Measurements from ENCODE around the gene SRP72. TPM values are rescaled to one million over a fixed set of nuclear protein-coding genes. Genes with fewer than 3 reads are reported as not detected.

The SRP72 gene
- total and polyA plus RNA-seq, 2 of the 4 experiments (the other 2 are of a cell fraction), result 73.8 to 123 TPM

DNA sequence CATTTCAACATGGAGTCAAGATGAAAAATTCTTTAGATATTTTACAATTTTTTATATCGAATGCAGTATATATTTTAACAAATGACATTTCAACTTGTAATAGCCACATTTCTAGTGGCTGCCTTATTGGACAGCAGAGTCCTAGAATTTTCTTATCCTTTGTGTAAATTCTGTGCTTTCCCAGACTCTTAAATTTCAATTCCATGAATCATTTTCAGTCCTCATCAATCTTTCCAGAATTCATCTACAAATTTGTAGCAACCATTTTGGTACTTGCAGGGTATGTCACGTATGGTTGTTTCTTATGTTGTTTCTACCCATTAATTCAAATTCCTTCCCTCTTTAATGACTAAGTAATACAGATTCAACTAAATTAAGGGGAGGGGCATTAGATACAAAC, 28.7 kb upstream of the SRP72 start (continued):
- TF ChIP-seq CEBPB (IDR thresholded peaks at IDR 0.05; ENCODE audit: low read depth, low read length) (no peak), RCOR1 (IDR thresholded peaks at IDR 0.05; ENCODE audit: insufficient replicate concordance, low read length) (no peak), MAZ (IDR thresholded peaks at IDR 0.05; ENCODE audit: borderline replicate concordance, low read depth, low read length) (no peak)
- TF ChIP-seq, protein P1, sequence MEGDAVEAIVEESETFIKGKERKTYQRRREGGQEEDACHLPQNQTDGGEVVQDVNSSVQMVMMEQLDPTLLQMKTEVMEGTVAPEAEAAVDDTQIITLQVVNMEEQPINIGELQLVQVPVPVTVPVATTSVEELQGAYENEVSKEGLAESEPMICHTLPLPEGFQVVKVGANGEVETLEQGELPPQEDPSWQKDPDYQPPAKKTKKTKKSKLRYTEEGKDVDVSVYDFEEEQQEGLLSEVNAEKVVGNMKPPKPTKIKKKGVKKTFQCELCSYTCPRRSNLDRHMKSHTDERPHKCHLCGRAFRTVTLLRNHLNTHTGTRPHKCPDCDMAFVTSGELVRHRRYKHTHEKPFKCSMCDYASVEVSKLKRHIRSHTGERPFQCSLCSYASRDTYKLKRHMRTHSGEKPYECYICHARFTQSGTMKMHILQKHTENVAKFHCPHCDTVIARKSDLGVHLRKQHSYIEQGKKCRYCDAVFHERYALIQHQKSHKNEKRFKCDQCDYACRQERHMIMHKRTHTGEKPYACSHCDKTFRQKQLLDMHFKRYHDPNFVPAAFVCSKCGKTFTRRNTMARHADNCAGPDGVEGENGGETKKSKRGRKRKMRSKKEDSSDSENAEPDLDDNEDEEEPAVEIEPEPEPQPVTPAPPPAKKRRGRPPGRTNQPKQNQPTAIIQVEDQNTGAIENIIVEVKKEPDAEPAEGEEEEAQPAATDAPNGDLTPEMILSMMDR (conservative IDR thresholded peaks at IDR 0.05; ENCODE audit: low read depth, low read length), result no peak

DNA sequence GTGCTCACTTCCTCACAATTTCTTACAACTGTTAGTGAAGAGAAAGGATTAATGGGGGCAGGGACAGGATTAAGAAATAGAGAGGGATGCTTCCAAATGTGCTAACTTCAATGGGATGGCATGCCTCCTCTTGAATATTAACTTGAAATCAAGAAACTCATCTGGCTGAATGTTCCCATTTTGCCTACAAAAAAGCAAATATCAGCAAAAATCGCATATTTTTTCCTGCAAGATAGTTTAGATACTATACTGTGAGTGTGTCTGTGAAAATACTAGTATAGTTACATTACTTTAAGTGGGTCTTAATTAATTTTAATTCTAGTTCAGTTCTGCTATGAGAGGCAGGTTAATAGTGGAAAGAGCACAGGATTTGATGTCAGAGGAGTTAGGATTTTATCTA, 26.4 kb upstream of the SRP72 start:
- Histone ChIP-seq H2BK20ac (ENCODE audit: low read depth, low read length) (no peak overlapping the region), H2AK5ac (ENCODE audit: low read depth, low read length) (no peak overlapping the region), H4K5ac (ENCODE audit: low read depth, low read length) (no peak overlapping the region), H3K4me1 (ENCODE audit: control insufficient read depth, insufficient read depth, low read length) (no peaks in the 10 kb centered on the region), H3K9me3 (ENCODE audit: control insufficient read depth, insufficient read depth, low read length) (no peaks in the 10 kb centered on the region), H2BK15ac (ENCODE audit: low read depth, low read length) (no peak overlapping the region), H3K9me1 (ENCODE audit: insufficient read depth, low read length) (peaks cover 4% of the 10 kb centered on the region; the same call in 1 of the 2 replicates), H3K4me3 (ENCODE audit: insufficient read depth, low read depth, low read length) (no peak overlapping the region), H3K4ac (ENCODE audit: low read depth, low read length) (no peak overlapping the region), H3K14ac (replicated peaks; ENCODE audit: low read depth, low read length) (no peak overlapping the region), H3K18ac (ENCODE audit: low read depth, low read length) (no peak overlapping the region), H2BK5ac (ENCODE audit: low read depth, low read length, poor library complexity, severe bottlenecking) (no peak overlapping the region), H2BK120ac (ENCODE audit: low read depth, low read length) (no peak overlapping the region), H3K4me2 (ENCODE audit: low read depth, low read length) (no peak overlapping the region), H3K27ac (ENCODE audit: insufficient read depth, low read length) (no peak overlapping the region), H4K20me1 (ENCODE audit: insufficient read depth, low read length) (peaks cover 12% of the 10 kb centered on the region), H3K27me3 (ENCODE audit: control insufficient read depth, insufficient read depth, low read length) (no peaks in the 10 kb centered on the region), H3K23ac (ENCODE audit: low read depth, low read length) (no peak overlapping the region), H4K8ac (ENCODE audit: low read depth in 2 of 2, low read length in 2 of 2) (no peak overlapping the region), H2AK9ac (replicated peaks; ENCODE audit: low read depth, low read length, poor library complexity) (no peak overlapping the region), H2AFZ (replicated peaks; ENCODE audit: low read length, poor library complexity) (no peak overlapping the region), H3K56ac (ENCODE audit: extremely low read depth, insufficient read depth, low read length) (no peak overlapping the region), H3K36me3 (ENCODE audit: control insufficient read depth, insufficient read depth, low read length) (peaks cover 6% of the 10 kb centered on the region), H3K9ac (ENCODE audit: low read depth, low read length) (no peak overlapping the region), H3K79me1 (ENCODE audit: low read depth in 1 of 2, low read length in 2 of 2) (peaks cover 12 to 52% of the 10 kb centered on the region in 2 experiments; a peak in 3 of 4 replicates), H4K91ac (ENCODE audit: insufficient read depth, low read depth, low read length) (no peak overlapping the region)
- in situ Hi-C loops (cut with MboI; ENCODE audit: low sequenced_read_pairs), result no loop called here
- POLR2A ChIA-PET (ENCODE audit: unreplicated experiment), result no interaction called here
- ATAC-seq (ENCODE audit: low read depth) (no peak), DNase-seq (no peak)
- intact Hi-C loops (cut with micrococcal nuclease), result no loop called here
- no CpG with 5 or more reads among the region's 1 CpG for WGBS, 2 experiments (ENCODE audit: extremely low coverage in 2 of 2, insufficient read length in 1 of 2)
- TF ChIP-seq RCOR1 (IDR thresholded peaks at IDR 0.05; ENCODE audit: insufficient replicate concordance, low read length) (no peak), MAFK (IDR thresholded peaks at IDR 0.05; ENCODE audit: low read depth, low read length) (peak; percentile 51; the same call in 1 of the 2 replicates), CEBPB (IDR thresholded peaks at IDR 0.05; ENCODE audit: low read depth, low read length) (no peak), MAZ (IDR thresholded peaks at IDR 0.05; ENCODE audit: borderline replicate concordance, low read depth, low read length) (no peak)
- TF ChIP-seq, protein P2, sequence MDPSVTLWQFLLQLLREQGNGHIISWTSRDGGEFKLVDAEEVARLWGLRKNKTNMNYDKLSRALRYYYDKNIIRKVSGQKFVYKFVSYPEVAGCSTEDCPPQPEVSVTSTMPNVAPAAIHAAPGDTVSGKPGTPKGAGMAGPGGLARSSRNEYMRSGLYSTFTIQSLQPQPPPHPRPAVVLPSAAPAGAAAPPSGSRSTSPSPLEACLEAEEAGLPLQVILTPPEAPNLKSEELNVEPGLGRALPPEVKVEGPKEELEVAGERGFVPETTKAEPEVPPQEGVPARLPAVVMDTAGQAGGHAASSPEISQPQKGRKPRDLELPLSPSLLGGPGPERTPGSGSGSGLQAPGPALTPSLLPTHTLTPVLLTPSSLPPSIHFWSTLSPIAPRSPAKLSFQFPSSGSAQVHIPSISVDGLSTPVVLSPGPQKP (IDR thresholded peaks at IDR 0.05; ENCODE audit: borderline replicate concordance, low read depth, low read length), result no peak
- TF ChIP-seq, protein P3, sequence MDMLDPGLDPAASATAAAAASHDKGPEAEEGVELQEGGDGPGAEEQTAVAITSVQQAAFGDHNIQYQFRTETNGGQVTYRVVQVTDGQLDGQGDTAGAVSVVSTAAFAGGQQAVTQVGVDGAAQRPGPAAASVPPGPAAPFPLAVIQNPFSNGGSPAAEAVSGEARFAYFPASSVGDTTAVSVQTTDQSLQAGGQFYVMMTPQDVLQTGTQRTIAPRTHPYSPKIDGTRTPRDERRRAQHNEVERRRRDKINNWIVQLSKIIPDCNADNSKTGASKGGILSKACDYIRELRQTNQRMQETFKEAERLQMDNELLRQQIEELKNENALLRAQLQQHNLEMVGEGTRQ (IDR thresholded peaks at IDR 0.05; ENCODE audit: low read depth, low read length), result no peak
- TF ChIP-seq, protein P1 (conservative IDR thresholded peaks at IDR 0.05; ENCODE audit: low read depth, low read length), result no peak
- dilution Hi-C loops (cut with HindIII; ENCODE audit: low sequenced_read_pairs, unreplicated experiment), result no loop called here
- no TSS peak for BruUV-seq (replicated peaks)
- CTCF ChIA-PET, result no interaction called here

Measured in IMR-90 (cell line).